Measurements from ENCODE around the gene CYTH2.

The CYTH2 gene

GRCh38 chr19:48452289-48453190 lies 16.6 kb upstream of the CYTH2 start:
- no peak overlapping the region for H3K27ac ChIP-seq (ENCODE audit: low read length)
- no peak overlapping the region for H3K4me2 ChIP-seq (ENCODE audit: low read depth, low read length)
- 0 out of 2 replicates have a peak, but pooled peaks cover 9% of the 10 kb centered on the region for H3K36me3 ChIP-seq (replicated peaks; ENCODE audit: insufficient read depth, low read length)
- H2AFZ ChIP-seq (ENCODE audit: low read length): no peak overlapping the region
- no peaks in the 10 kb centered on the region for H3K9me3 ChIP-seq (replicated peaks; ENCODE audit: insufficient read depth, low read length)
- peaks cover 53% of the 10 kb centered on the region for H3K79me2 ChIP-seq (ENCODE audit: low read length)
- no peak overlapping the region for H3K4me3 ChIP-seq (ENCODE audit: low read length)
- peaks cover under 1% of the 10 kb centered on the region; the same call in 1 of the 2 replicates for H3F3A ChIP-seq (ENCODE audit: insufficient read depth, low read length)
- H3K9ac ChIP-seq (ENCODE audit: low read length): no peak overlapping the region
- H4K20me1 ChIP-seq (ENCODE audit: insufficient read depth, low read length): no peaks in the 10 kb centered on the region
- H3K27me3 ChIP-seq (replicated peaks; ENCODE audit: insufficient read depth, low read length): no peaks in the 10 kb centered on the region
- peaks cover 2% of the 10 kb centered on the region for H3K4me1 ChIP-seq (ENCODE audit: low read length)
- no peaks in the 10 kb centered on the region for H3K9me2 ChIP-seq (replicated peaks; ENCODE audit: insufficient read depth, low read length)
- DNase-seq: no peak
- TF ChIP-seq EZH2 (optimal IDR thresholded peaks at IDR 0.05; ENCODE audit: low read depth, low read length): no peak
- TF ChIP-seq, protein P1, sequence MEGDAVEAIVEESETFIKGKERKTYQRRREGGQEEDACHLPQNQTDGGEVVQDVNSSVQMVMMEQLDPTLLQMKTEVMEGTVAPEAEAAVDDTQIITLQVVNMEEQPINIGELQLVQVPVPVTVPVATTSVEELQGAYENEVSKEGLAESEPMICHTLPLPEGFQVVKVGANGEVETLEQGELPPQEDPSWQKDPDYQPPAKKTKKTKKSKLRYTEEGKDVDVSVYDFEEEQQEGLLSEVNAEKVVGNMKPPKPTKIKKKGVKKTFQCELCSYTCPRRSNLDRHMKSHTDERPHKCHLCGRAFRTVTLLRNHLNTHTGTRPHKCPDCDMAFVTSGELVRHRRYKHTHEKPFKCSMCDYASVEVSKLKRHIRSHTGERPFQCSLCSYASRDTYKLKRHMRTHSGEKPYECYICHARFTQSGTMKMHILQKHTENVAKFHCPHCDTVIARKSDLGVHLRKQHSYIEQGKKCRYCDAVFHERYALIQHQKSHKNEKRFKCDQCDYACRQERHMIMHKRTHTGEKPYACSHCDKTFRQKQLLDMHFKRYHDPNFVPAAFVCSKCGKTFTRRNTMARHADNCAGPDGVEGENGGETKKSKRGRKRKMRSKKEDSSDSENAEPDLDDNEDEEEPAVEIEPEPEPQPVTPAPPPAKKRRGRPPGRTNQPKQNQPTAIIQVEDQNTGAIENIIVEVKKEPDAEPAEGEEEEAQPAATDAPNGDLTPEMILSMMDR (IDR thresholded peaks at IDR 0.05; ENCODE audit: low read length): no peak
- no peak for TF ChIP-seq EZH2phosphoT487 (IDR thresholded peaks at IDR 0.05; ENCODE audit: low read length)

GRCh38 chr19:48454150-48454730 lies 14.9 kb upstream of the CYTH2 start:
- Histone ChIP-seq H3K79me2 (ENCODE audit: low read length) (peaks cover 37% of the 10 kb centered on the region; the same call in 1 of the 2 replicates), H3K4me1 (ENCODE audit: low read length) (no peaks in the 10 kb centered on the region), H2AFZ (ENCODE audit: low read length) (no peak overlapping the region), H3F3A (ENCODE audit: insufficient read depth, low read length) (no peaks in the 10 kb centered on the region), H3K27me3 (replicated peaks; ENCODE audit: insufficient read depth, low read length) (no peaks in the 10 kb centered on the region), H3K4me3 (ENCODE audit: low read length) (no peak overlapping the region), H3K27ac (ENCODE audit: low read length) (no peak overlapping the region), H3K9me3 (replicated peaks; ENCODE audit: insufficient read depth, low read length) (no peaks in the 10 kb centered on the region), H3K36me3 (replicated peaks; ENCODE audit: insufficient read depth, low read length) (0 out of 2 replicates have a peak, but pooled peaks cover 6% of the 10 kb centered on the region), H3K9ac (ENCODE audit: low read length) (no peak overlapping the region), H3K4me2 (ENCODE audit: low read depth, low read length) (no peak overlapping the region), H3K9me2 (replicated peaks; ENCODE audit: insufficient read depth, low read length) (no peaks in the 10 kb centered on the region), H4K20me1 (ENCODE audit: insufficient read depth, low read length) (no peaks in the 10 kb centered on the region)
- DNase-seq: no peak
- TF ChIP-seq, protein P1 (IDR thresholded peaks at IDR 0.05; ENCODE audit: low read length): no peak
- TF ChIP-seq EZH2phosphoT487 (IDR thresholded peaks at IDR 0.05; ENCODE audit: low read length) (no peak), EZH2 (optimal IDR thresholded peaks at IDR 0.05; ENCODE audit: low read depth, low read length) (no peak)

- Histone ChIP-seq H3K9ac (ENCODE audit: low read length) (no peak within 1 kb of the TSS), H2AFZ (ENCODE audit: low read length) (no peak within 1 kb of the TSS), H3K79me2 (ENCODE audit: low read length) (peaks cover 32% of the 10 kb centered on the region; the same call in 1 of the 2 replicates), H3K9me2 (replicated peaks; ENCODE audit: insufficient read depth, low read length) (no peaks in the 10 kb centered on the region), H3K4me3 (ENCODE audit: low read length) (no peak within 1 kb of the TSS), H3K4me1 (ENCODE audit: low read length) (no peaks in the 10 kb centered on the region), H4K20me1 (ENCODE audit: insufficient read depth, low read length) (no peaks in the 10 kb centered on the region), H3K9me3 (replicated peaks; ENCODE audit: insufficient read depth, low read length) (no peaks in the 10 kb centered on the region), H3K27ac (ENCODE audit: low read length) (no peak within 1 kb of the TSS), H3K36me3 (replicated peaks; ENCODE audit: insufficient read depth, low read length) (0 out of 2 replicates have a peak, but pooled peaks cover 6% of the 10 kb centered on the region), H3K27me3 (replicated peaks; ENCODE audit: insufficient read depth, low read length) (no peaks in the 10 kb centered on the region), H3K4me2 (ENCODE audit: low read depth, low read length) (no peak within 1 kb of the TSS), H3F3A (ENCODE audit: insufficient read depth, low read length) (no peaks in the 10 kb centered on the region)
- TF ChIP-seq EZH2 (optimal IDR thresholded peaks at IDR 0.05; ENCODE audit: low read depth, low read length): no peak
- no peak for TF ChIP-seq EZH2phosphoT487 (IDR thresholded peaks at IDR 0.05; ENCODE audit: low read length)
- no peak for DNase-seq
Measured at GRCh38 chr19:48455171-48455907, 13.8 kb upstream of the CYTH2 start, which contains the start of gene KCNJ14. TSS of gene KCNJ14 (plus strand) at chr19:48455574. CDS start at chr19:48461725, 6,151 bp downstream.

Measured in MM.1S (cell line).